K562 (cell line): ENCODE data around the gene VSNL1. TPM values are rescaled to one million over a fixed set of nuclear protein-coding genes. Genes with fewer than 3 reads are reported as not detected.
A peak's percentile ranks its signal among the peaks of the same experiment; 100 is the strongest.

Experiments used
- ATAC-seq: fragments of 200-7000 bp; cut with Tn5 transposase; 3 replicates; pipeline ENCODE4 v1.9.1; 2020; ENCODE audit warnings: moderate library complexity
- BruUV-seq: library from RNA; stranded (reverse); fragments of 400-500 nt; replicated peaks from 2 replicates; lab custom pipeline; 2021; lab: Mats Ljungman, UMichigan
- CTCF ChIA-PET: fragments of 300-600 bp; formaldehyde crosslinking; extraction: SDS; loops from one replicate; lab custom pipeline; 2021; ENCODE audit warnings: low intra/inter-chr PET ratio; lab: Yijun Ruan, JAX
- POLR2A ChIA-PET: fragments of 300-600, 350-650 bp; sonication (Branson Sonifier 250); formaldehyde crosslinking; extraction: SDS; loops from one replicate; lab custom pipeline; 2021; ENCODE audit warnings: antibody characterized with exemption, inconsistent platforms; lab: Yijun Ruan, JAX
- DNase-seq, 4 experiments: peaks; one replicate each; pipeline versions ENCODE4 v3.0.0 to v3.0.0-alpha.2; 2011 to 2018; ENCODE audit warnings: low spot score in 3 of 4, mixed read lengths in 3 of 4; ENCODE audit errors: extremely low read depth in 1 of 4
- FAIRE-seq: peaks from 2 replicates; lab custom pipeline; 2011; peaks lifted over from hg19 to GRCh38; lab: Jason Lieb, UNC
- H2AFZ ChIP-seq: 2 replicates; pipeline ENCODE4 v1.6.0; 2011; ENCODE audit warnings: low read depth, low read length, control low read depth, inconsistent platforms
- H3K27ac ChIP-seq: fragments of 200-600 bp; 3 replicates; pipeline ENCODE4 v1.8.0; 2011; ENCODE audit warnings: low read depth, mild to moderate bottlenecking, control low read depth, inconsistent platforms, low read length, moderate library complexity, mixed read lengths; ENCODE audit errors: extremely low read depth
- H3K27me3 ChIP-seq, 2 experiments: fragments of 300-600 bp in 1 of 2; 2 replicates in 1 of 2; 3 replicates in 1 of 2; pipeline versions ENCODE4 v1.6.0 to v1.8.0; 2011; ENCODE audit warnings: inconsistent platforms in 2 of 2, low read length in 2 of 2, mild to moderate bottlenecking in 1 of 2, mixed read lengths in 1 of 2, moderate library complexity in 1 of 2; ENCODE audit not compliant: control insufficient read depth in 2 of 2, insufficient read depth in 2 of 2
- H3K36me3 ChIP-seq: fragments of 300-600 bp; 3 replicates; pipeline ENCODE4 v1.8.0; 2011; ENCODE audit warnings: mild to moderate bottlenecking, low read length, inconsistent platforms; ENCODE audit not compliant: control insufficient read depth, insufficient read depth
- H3K4me1 ChIP-seq, 2 experiments: fragments of 200-600 bp in 1 of 2; replicated peaks in 1 of 2; 2 replicates in 1 of 2; 3 replicates in 1 of 2; pipeline versions ENCODE4 v1.5.1 to v1.8.0; 2011; ENCODE audit warnings: inconsistent platforms in 2 of 2, low read length in 2 of 2, mild to moderate bottlenecking in 1 of 2, mixed read lengths in 1 of 2, moderate library complexity in 1 of 2; ENCODE audit not compliant: control insufficient read depth in 2 of 2, insufficient read depth in 2 of 2
- H3K4me2 ChIP-seq: 2 replicates; pipeline ENCODE4 v1.6.1; 2011; ENCODE audit warnings: low read length, control low read depth, inconsistent platforms, mixed read lengths; ENCODE audit not compliant: insufficient read depth
- H3K4me3 ChIP-seq: fragments of 200-600 bp; sonication (generic), shearing (Covaris generic); 2 replicates; pipeline ENCODE4 v1.5.1; 2016; ENCODE audit warnings: control low read depth, inconsistent platforms
- H3K79me2 ChIP-seq: fragments of 200-600 bp; 3 replicates; pipeline ENCODE4 v1.8.0; 2011; ENCODE audit warnings: low read length, inconsistent platforms; ENCODE audit not compliant: control insufficient read depth, insufficient read depth
- H3K9ac ChIP-seq, 2 experiments: 2 replicates each; pipeline versions ENCODE4 v1.6.0 to v1.6.1; 2011; ENCODE audit warnings: low read depth in 2 of 2, low read length in 2 of 2, control low read depth in 1 of 2, inconsistent platforms in 1 of 2, mild to moderate bottlenecking in 1 of 2, mixed read lengths in 1 of 2; ENCODE audit not compliant: insufficient read depth in 1 of 2
- H3K9me1 ChIP-seq: one replicate; pipeline ENCODE4 v1.6.0; 2011; ENCODE audit warnings: inconsistent platforms, mild to moderate bottlenecking, low read length, moderate library complexity; ENCODE audit not compliant: control insufficient read depth, insufficient read depth
- H3K9me3 ChIP-seq: replicated peaks from 2 replicates; pipeline ENCODE4 v1.5.1; 2011; ENCODE audit warnings: low read depth, low read length, inconsistent platforms; ENCODE audit not compliant: control insufficient read depth, insufficient read depth
- H4K20me1 ChIP-seq: replicated peaks from 2 replicates; pipeline ENCODE4 v1.6.1; 2011; ENCODE audit warnings: low read length, inconsistent platforms, mixed read lengths; ENCODE audit not compliant: control insufficient read depth, insufficient read depth
- MNT ChIP-seq, 2 experiments: fragments of 450-650 bp; conservative IDR thresholded peaks; 2 replicates each; pipeline ENCODE4 v1.6.1; 2017; ENCODE audit warnings: mild to moderate bottlenecking in 2 of 2, moderate library complexity in 2 of 2
- NCOA4 ChIP-seq: fragments of 450-650 bp; IDR thresholded peaks from 2 replicates; pipeline ENCODE4 v1.6.1; 2018; ENCODE audit warnings: mild to moderate bottlenecking; ENCODE audit not compliant: partially characterized antibody
- WGBS: fragments of 100-300 bp; shearing (Covaris generic); methylation state at CpG from one replicate; pipeline ENCODE4 v1.1.6; 2016; ENCODE audit warnings: low coverage, mixed read lengths; ENCODE audit not compliant: insufficient coverage; ENCODE audit errors: missing lambda C conversion rate; 5-methylcytosine and 5-hydroxymethylcytosine counted together
- in situ Hi-C: fragments of 300-500 bp; cut with MboI; formaldehyde crosslinking; loops from 4 replicates; pipeline ENCODE4 v1.15.0; 2018; ENCODE audit warnings: inconsistent platforms, mixed read lengths
- intact Hi-C: fragments of 100-400 bp; cut with micrococcal nuclease; formaldehyde crosslinking; loops from 2 replicates; pipeline ENCODE4 v1.14.2; 2022
- polyA plus RNA-seq, 8 experiments: library from polyadenylated mRNA; depleted of rRNA in 4 of 8; stranded (reverse) in 5 of 8; unstranded in 3 of 8; fragments of >200 nt; fragmentation: Nextera tagmentation in 2 of 8; fragmentation: Illumina TruSeq in 1 of 8; extraction: Ambion mirVana in 2 of 8; extraction: Trizol in 1 of 8; gene quantifications; 2 replicates each; pipeline versions ENCODE4 v1.2.1 to v1.2.3, GENCODE V29; 2011 to 2014; ENCODE audit warnings: inconsistent platforms in 1 of 8, missing spikeins in 1 of 8
- total RNA-seq, 7 experiments: library from RNA; depleted of rRNA in 6 of 7; stranded (reverse); fragments of >200 nt in 6 of 7; fragmentation: Illumina TruSeq in 2 of 7; extraction: Trizol in 2 of 7; gene quantifications; 2 replicates each; pipeline versions ENCODE4 v1.2.1 to v1.2.3, GENCODE V29; 2011 to 2021; ENCODE audit warnings: low replicate concordance in 1 of 7
- TF ChIP-seq, protein P1 (sequence below): fragments of 450-650 bp; formaldehyde crosslinking; IDR thresholded peaks from 2 replicates; pipeline ENCODE4 v1.4.0; 2020; ENCODE audit warnings: mild to moderate bottlenecking

Gene VSNL1
- total and polyA plus RNA-seq, 9 of the 15 experiments (the other 6 are each of a cell fraction or from before 2014, with no cell fraction given) = 0.20 TPM; not detected in 8

DNA sequence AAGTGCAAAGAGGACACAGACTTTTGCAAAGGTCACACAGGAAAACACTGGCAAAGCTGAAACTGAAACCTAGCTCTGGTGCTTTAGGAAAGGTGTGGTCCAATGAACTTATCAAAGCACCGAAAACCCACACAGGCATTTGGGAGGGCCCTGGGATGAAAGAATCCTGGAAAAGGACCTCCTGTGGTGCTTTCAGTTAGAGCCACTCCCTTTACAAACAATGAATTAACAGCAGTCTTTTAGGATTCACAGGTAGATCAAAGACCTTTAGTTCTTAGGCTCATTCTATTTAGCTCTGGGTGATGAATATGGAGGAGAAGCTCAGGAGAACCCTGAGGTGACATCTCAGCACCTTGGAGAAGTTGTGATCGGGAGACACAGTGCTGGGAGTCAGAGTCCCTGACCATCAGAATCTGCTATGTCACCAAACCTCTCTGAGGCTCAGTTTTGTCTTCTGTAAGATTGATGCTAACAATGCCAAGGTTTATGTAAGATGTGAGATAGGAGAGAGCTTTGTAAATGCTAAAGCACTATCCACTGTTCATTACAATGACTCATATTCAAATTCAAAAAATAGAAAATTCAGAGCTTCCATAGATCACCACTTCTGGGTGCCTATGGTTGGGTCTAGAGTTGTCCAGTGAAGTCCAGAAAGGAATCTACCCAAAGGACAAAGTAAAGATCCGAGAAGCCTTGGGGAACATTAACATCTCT is 39.3 kb downstream of the VSNL1 start:
- Histone ChIP-seq H3K79me2 (no peaks in the 10 kb centered on the region), H4K20me1 (no peaks in the 10 kb centered on the region), H3K9me3 (no peaks in the 10 kb centered on the region), H3K4me3 (no peak overlapping the region), H3K36me3 (no peaks in the 10 kb centered on the region), H3K27ac (no peak overlapping the region), H3K4me2 (no peak overlapping the region), H2AFZ (peak overlapping the region; percentile 48; the same call in 1 of the 2 replicates), H3K9ac (no peak overlapping the region), H3K27me3 (0 out of 5 replicates have a peak, but pooled peaks cover 0 to 3% of the 10 kb centered on the region in 2 experiments), H3K9me1 (no peaks in the 10 kb centered on the region), H3K4me1 (peaks cover 0 to 5% of the 10 kb centered on the region in 2 experiments; a peak in 2 of 5 replicates)
- no TSS peak for BruUV-seq
- TF ChIP-seq NCOA4 (no peak), MNT (conservative IDR thresholded peaks at IDR 0.05) (no peak)
- TF ChIP-seq, protein P1, sequence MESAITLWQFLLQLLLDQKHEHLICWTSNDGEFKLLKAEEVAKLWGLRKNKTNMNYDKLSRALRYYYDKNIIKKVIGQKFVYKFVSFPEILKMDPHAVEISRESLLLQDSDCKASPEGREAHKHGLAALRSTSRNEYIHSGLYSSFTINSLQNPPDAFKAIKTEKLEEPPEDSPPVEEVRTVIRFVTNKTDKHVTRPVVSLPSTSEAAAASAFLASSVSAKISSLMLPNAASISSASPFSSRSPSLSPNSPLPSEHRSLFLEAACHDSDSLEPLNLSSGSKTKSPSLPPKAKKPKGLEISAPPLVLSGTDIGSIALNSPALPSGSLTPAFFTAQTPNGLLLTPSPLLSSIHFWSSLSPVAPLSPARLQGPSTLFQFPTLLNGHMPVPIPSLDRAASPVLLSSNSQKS (CRISPR knock-in tag) = no peak
- POLR2A ChIA-PET = interaction anchor here (1.3 kb wide), 1 partner anchor 19 kb away, joined by 4 read pairs; no protein-coding TSS in a partner anchor
- peak; percentile 41 for ATAC-seq
- no peak for DNase-seq
- CTCF ChIA-PET = no interaction called here
- peak; percentile 42 for FAIRE-seq
- 7% methylated on average over 3 of the region's 3 CpGs for WGBS
- in situ Hi-C loops (no loop called here), intact Hi-C loops (loop anchor here (10.0 kb wide), 1 partner anchor 805 kb away; no protein-coding TSS in a partner anchor)
